Limb (tissue), 2 donors: Measurements from ENCODE around the gene TSBP1.
"Not testable (repeated sequence)": the region's sequence is repeated elsewhere in the genome, so short reads cannot be mapped to it uniquely, and the experiment has no call there.

ENCODE experiments used
- DNase-seq, 2 donors: peaks; one replicate each; pipeline ENCODE4 v3.0.0-alpha.2; 2016; ENCODE audit errors: extremely low spot score in 2 of 2

TSBP1 gene

DNA sequence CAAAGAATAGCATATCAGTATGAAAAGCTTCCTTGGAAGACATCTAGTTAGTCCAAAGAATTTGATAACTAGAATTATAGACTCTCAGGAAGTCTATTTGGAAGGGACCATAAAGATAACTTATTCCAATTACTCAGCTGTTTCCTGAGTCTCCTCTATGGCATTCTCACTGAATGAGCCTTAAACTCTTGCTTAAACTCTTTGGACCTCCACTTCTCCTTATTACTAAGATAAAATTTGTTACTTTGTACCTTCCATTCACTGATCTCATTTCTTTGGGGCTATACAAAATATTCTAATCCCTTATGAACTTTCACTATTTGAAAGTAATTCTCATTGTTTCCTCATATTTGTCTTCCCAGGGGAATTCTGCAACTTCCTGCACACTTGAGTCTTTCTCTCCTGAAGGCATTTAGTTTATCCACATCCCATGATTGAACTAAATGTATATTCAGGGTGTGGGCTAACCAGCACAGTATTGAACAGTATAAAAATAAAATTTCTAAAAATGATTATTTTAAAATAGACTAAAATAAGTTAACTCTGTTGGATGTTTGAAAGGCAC, 80.7 kb downstream of the TSBP1 start:
- DNase-seq: peak in 1 of 2 donors; percentile 1

- DNase-seq: no peak
Observed at GRCh38 chr6:32288426-32288825, 83.3 kb downstream of the TSBP1 start.

- DNase-seq: not testable (repeated sequence)
Observed at GRCh38 chr6:32273801-32274577, 97.7 kb downstream of the TSBP1 start.

- DNase-seq: no peak
Observed at GRCh38 chr6:32271429-32271828, 100.3 kb downstream of the TSBP1 start.

DNA sequence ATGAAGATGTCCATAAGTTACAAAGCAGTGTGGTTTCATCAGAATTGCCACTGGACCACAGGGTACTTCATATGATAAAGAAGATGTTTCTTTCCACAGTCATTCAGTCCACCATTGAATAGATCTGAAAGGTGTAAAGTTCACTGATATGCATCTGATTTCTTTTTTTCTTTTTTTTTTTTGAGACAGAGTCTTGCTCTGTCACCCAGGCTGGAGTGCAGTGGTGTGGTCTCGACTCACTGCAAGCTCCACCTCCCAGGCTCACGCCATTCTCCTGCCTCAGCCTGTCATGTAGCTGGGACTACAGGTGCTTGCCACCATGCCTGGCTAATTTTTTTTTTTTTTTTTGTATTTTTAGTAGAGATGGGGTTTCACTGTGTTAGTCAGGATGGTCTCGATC, 103.2 kb downstream of the TSBP1 start:
- DNase-seq: not testable (repeated sequence)

DNA sequence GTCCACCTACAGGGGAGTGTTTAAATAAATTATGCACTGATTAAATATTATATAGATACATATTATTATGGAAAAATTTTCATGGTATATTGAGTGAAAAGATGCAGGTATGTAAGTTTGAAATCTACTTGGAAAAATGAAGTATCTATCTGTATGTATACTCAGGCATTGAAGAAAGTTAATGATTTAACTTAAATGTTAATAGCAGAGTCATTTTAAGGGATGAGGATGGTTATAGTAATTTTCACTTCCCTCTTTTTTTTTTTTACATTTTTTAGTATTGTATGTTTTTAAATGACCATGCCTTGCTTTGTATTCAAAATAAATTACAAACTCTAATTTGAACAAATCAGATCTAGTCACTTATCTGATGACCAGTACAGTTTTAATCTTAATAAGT, 104.7 kb downstream of the TSBP1 start:
- DNase-seq: no peak

- not testable (repeated sequence) for DNase-seq
Observed at GRCh38 chr6:32257262-32257661, 114.4 kb downstream of the TSBP1 start.

DNA sequence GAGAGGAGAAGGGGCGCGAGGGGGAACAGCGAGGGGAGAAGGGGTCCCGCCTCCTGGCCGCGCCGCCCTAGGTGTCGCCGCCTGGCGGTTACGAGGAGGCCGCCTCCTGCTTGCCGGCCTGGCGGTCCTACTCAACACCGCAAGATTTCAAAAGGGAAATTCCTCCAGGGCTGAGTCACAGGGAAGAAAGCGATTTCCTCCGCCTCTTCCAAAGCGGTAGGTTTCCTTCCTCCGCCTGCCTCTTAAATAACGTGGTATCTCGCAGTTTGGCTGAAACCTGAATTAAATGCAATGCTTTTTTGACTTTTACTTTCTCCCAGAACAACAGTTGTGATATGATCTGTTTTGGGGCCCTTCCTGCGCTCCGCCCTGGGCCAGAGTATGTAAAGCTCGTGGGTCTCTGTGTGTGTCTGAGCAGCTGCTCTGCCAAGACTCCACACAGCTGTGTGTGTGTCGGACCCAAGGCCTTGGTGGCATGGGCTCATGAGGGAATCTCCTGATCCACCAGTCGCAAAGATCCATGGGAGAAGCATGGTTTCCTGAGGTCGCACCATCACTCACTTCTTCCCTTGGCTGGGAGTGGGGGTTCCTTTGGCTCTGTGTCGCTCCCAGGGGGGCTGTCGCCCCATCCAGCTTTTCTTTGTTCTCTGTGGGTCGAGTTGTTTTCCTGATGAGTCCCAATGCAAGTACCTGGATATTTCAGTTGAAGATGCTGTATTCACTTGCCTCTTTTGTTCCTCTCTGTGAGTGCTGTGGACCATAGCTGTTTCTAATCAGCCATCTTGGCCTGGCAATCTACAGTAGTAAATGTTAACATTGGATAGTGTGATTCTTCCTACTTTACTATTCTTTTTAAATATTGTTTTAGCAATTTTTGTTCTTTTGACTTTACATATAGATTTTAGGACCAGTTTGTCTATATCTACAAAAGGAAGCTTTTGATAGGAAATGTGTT, 116.2 kb downstream of the TSBP1 start:
- DNase-seq: peak; percentile 81 to 91

DNA sequence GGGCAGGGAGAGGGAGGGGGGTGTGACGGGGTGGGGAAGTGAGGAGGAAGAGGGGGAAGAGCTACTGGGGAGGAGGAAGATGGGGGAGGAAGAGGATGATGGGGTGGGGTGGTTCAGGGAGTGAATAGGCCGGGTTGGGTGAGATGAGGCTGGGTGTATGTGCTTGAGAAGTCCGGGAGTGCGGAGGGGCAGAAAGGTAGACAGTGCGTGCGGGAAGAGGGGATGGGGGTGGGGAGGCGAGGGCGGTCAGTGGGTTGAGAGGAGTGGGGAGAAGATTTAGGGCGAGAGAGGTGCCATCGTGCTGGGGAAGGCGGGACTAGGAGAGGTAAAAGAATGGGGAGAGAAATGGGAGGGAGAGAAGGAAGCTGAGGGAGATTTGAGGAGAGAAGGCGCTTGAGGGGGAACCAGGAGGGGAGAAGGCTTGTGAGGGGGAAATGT, 116.9 kb downstream of the TSBP1 start:
- peak in 1 of 2 donors; percentile 38 for DNase-seq

- no peak for DNase-seq
Observed at GRCh38 chr6:32252331-32253009, 119.2 kb downstream of the TSBP1 start.

- DNase-seq: no peak
Observed at GRCh38 chr6:32249262-32249661, 122.4 kb downstream of the TSBP1 start.

GRCh38 chr6:32247401-32247800, 124.3 kb downstream of the TSBP1 start:
- no peak for DNase-seq

GRCh38 chr6:32244946-32245398, 126.7 kb downstream of the TSBP1 start:
- peak; percentile 84 to 88 for DNase-seq

GRCh38 chr6:32244270-32244669, 127.4 kb downstream of the TSBP1 start:
- DNase-seq: no peak
